Muscle layer of colon (tissue), 2 donors: ENCODE results near the gene LDLRAD4.

Experiments
- H3K27ac ChIP-seq: one replicate; pipeline ENCODE4 v1.7.0; 2013; ENCODE audit warnings: low read depth, mild to moderate bottlenecking, low read length, moderate library complexity
- H3K27me3 ChIP-seq, 2 donors: one replicate each; pipeline ENCODE4 v1.7.0; 2013; ENCODE audit warnings: low read length in 2 of 2, mild to moderate bottlenecking in 2 of 2; ENCODE audit not compliant: insufficient read depth in 2 of 2, control insufficient read depth in 1 of 2
- H3K36me3 ChIP-seq: one replicate; pipeline ENCODE4 v1.7.0; 2013; ENCODE audit warnings: mild to moderate bottlenecking, low read length; ENCODE audit not compliant: insufficient read depth
- H3K4me1 ChIP-seq: one replicate; pipeline ENCODE4 v1.7.0; 2013; ENCODE audit warnings: mild to moderate bottlenecking, low read length; ENCODE audit not compliant: insufficient read depth
- H3K4me3 ChIP-seq, 2 donors: one replicate each; pipeline ENCODE4 v1.7.0; 2013; ENCODE audit warnings: low read length in 2 of 2, low read depth in 1 of 2, mild to moderate bottlenecking in 1 of 2, moderate library complexity in 1 of 2
- H3K9ac ChIP-seq: one replicate; pipeline ENCODE4 v1.7.0; 2013; ENCODE audit warnings: low read length
- H3K9me3 ChIP-seq: one replicate; pipeline ENCODE4 v1.7.0; 2013; ENCODE audit warnings: mild to moderate bottlenecking, low read length
- donor health status: abdominal sarcoma.
- donor health status: Adenocarcinoma of cecum.

The LDLRAD4 gene

DNA sequence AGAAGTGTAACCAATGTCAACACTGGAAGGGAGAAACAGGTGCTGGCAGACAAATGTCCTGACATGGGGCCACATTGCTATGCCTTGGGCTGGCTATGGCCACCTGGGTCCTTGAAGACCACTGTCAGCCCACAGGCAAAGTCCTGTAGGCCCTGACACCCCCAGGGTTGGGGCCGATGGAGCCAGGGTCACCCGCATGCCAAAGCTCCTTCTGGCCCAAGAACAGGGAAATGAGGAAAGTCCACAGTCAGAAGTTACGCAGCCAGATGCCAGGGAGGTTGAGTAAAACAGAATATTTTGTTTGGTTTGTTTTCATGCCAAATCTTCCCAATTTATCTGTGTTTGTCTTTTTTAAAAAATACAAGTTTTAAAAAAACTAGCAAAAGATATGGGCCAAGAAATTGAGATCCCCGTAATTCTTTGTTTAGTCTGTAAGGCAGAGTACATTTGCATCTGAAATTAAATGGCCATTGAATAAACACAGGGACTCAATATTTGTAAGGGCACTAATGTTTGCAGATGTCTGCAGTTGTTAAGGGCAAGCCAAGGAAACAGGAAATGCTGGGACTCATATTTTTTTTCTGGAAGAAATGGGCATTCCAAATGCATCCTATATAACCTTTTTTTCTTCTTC is 321.4 kb downstream of the LDLRAD4 start:
- H3K4me1 ChIP-seq = peaks cover 60% of the 10 kb centered on the region
- H3K27me3 ChIP-seq = no peaks in the 10 kb centered on the region
- H3K9me3 ChIP-seq = no peaks in the 10 kb centered on the region
- no peaks in the 10 kb centered on the region for H3K36me3 ChIP-seq
- H3K9ac ChIP-seq = no peak overlapping the region
- no peak overlapping the region for H3K4me3 ChIP-seq
- H3K27ac ChIP-seq = no peak overlapping the region

DNA sequence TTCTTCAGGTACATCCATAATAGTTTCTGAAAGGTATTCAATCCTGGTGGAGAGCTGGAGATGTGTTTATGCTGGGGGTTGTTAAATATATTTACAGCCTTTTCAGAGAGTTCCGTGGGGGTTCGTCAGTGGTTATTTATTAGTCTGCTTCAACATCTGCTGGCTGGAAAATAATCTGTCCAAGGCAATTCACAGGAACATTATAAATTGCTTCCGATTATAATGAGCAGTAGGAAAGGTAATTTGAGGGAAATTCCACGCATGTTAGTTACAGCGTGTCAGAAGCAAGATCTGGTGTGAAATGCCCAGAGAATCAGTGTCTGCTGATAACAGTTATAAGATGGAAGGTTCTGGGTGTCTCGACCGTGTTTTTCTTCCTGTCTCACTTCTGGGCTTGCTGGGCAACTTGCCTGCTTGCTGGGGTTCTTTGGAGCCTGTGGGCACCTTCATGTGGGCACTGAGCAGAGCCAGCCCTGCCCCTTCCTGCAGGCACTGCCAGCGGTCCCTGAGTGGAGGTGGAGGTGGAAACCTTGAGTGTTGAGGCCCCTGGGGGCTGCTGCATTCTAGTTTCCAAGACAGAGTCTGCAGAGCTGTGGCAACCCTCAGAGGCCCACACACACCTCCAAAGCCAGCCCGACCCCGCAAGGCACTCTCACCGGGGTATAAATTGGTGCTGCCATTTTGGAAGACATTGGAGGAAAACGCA is 322.1 kb downstream of the LDLRAD4 start:
- Histone ChIP-seq H3K36me3 (no peaks in the 10 kb centered on the region), H3K9ac (no peak overlapping the region), H3K27ac (peak overlapping the region; percentile 19), H3K27me3 (no peaks in the 10 kb centered on the region), H3K9me3 (no peaks in the 10 kb centered on the region), H3K4me1 (peaks cover 64% of the 10 kb centered on the region), H3K4me3 (peak overlapping the region in 1 of 2 donors; percentile 17)

GRCh38 chr18:13541621-13542519 is 323.3 kb downstream of the LDLRAD4 start:
- Histone ChIP-seq H3K4me1 (peaks cover 70% of the 10 kb centered on the region), H3K27me3 (no peaks in the 10 kb centered on the region), H3K9ac (no peak overlapping the region), H3K4me3 (no peak overlapping the region), H3K9me3 (no peaks in the 10 kb centered on the region), H3K36me3 (no peaks in the 10 kb centered on the region), H3K27ac (peak overlapping the region; percentile 64)

GRCh38 chr18:13542520-13542847 is 323.9 kb downstream of the LDLRAD4 start:
- H3K4me3 ChIP-seq = no peak overlapping the region
- no peaks in the 10 kb centered on the region for H3K9me3 ChIP-seq
- H3K27me3 ChIP-seq = no peaks in the 10 kb centered on the region
- no peaks in the 10 kb centered on the region for H3K36me3 ChIP-seq
- peak overlapping the region; percentile 64 for H3K27ac ChIP-seq
- H3K9ac ChIP-seq = no peak overlapping the region
- peaks cover 70% of the 10 kb centered on the region for H3K4me1 ChIP-seq

DNA sequence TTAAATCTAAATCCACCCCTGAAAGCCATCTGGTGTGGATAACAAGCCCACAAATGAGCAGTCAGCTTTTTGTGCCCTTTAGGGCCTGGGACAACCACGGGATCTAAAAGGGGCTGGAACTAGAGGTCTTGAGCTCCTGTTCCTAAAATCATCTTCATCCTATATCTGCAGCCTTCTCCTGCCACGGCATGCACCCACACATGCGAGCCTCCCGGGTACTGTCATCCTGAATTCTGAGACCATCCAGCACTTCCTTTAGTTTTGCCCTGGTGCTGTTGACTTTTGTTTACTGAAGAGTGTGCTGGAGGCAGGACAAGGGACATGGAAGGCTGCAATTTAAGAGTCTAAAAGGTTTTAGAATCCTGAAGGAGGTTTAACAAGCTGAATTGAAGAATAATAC is 324.6 kb downstream of the LDLRAD4 start:
- Histone ChIP-seq H3K4me1 (peaks cover 70% of the 10 kb centered on the region), H3K36me3 (no peaks in the 10 kb centered on the region), H3K9ac (no peak overlapping the region), H3K27me3 (no peaks in the 10 kb centered on the region), H3K27ac (peak overlapping the region; percentile 64), H3K4me3 (no peak overlapping the region), H3K9me3 (no peaks in the 10 kb centered on the region)

- peak overlapping the region; percentile 64 for H3K27ac ChIP-seq
- H3K27me3 ChIP-seq = no peaks in the 10 kb centered on the region
- no peaks in the 10 kb centered on the region for H3K36me3 ChIP-seq
- peaks cover 72% of the 10 kb centered on the region for H3K4me1 ChIP-seq
- H3K4me3 ChIP-seq = no peak overlapping the region
- no peaks in the 10 kb centered on the region for H3K9me3 ChIP-seq
- no peak overlapping the region for H3K9ac ChIP-seq
These were observed 325.5 kb downstream of the LDLRAD4 start for GRCh38 chr18:13543811-13544732.

DNA sequence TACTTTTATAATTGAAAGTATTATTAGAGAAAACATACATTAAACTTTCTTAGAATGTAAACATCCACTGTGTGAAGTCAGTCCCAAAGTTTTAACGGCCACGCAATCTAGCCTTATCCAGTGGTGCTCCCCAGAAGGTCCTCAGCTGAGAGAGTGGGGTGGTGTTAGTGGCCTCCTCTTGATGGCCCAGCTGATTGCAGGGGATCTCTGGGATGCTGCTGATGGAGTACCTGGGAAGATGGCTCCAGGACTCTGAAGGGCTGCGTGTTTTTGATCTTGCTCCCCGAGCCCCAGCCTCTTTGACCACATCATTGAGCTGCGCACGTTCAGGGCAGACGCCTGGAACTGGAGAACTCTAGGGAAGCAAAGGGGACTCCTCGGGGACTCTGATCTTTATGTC is 326.4 kb downstream of the LDLRAD4 start:
- Histone ChIP-seq H3K4me3 (no peak overlapping the region), H3K36me3 (no peaks in the 10 kb centered on the region), H3K9ac (no peak overlapping the region), H3K27me3 (no peaks in the 10 kb centered on the region), H3K27ac (no peak overlapping the region), H3K4me1 (peaks cover 72% of the 10 kb centered on the region), H3K9me3 (no peaks in the 10 kb centered on the region)

DNA sequence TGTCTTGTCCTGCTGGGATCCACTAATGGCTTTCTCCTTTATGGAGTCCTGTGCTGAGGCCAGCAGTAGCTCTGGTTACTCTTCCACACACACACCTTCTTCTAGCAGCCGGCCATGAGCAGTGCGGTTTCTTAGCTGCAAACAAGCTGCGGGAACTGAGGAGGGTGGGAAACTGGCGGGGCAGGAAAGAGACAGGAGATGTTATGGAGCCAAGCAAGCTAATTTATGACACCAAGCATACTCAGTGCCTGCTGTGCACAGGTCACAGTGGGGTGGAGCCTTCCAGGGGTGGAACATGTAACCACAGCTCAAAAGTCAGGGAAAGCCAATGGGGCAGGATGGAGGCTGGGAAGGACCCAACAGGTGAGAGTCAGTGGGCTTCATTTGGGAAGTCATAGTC is 327.0 kb downstream of the LDLRAD4 start:
- H3K4me1 ChIP-seq = peaks cover 72% of the 10 kb centered on the region

GRCh38 chr18:13545955-13546354 is 327.4 kb downstream of the LDLRAD4 start:
- H3K27ac ChIP-seq = no peak overlapping the region
- H3K4me1 ChIP-seq = peaks cover 72% of the 10 kb centered on the region

More for the DNA sequence above, 327.0 kb downstream of the LDLRAD4 start:
- Histone ChIP-seq H3K36me3 (no peaks in the 10 kb centered on the region), H3K27me3 (no peaks in the 10 kb centered on the region), H3K4me3 (no peak overlapping the region), H3K9me3 (no peaks in the 10 kb centered on the region), H3K27ac (no peak overlapping the region), H3K9ac (no peak overlapping the region)

DNA sequence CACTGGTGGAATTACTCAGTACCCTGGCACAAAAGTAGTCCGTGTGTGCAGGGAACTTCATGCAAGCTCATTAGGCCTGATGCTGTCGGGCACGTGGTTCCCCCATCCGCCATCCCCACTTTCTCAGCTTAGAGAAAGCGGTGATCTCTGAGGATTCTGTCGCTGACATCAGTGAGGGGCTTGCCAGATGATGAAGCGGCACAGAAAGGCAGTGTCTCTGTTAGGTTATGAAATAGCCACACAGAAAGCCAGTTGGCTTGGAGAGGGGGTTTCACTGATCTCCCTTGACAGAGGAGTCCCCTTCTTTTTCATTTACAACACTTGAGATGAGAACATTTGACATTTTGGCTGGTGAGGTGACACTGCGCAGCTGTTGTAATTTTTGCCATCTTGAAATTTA is 328.1 kb downstream of the LDLRAD4 start:
- H3K27me3 ChIP-seq = no peaks in the 10 kb centered on the region
- H3K4me1 ChIP-seq = peaks cover 72% of the 10 kb centered on the region
- H3K27ac ChIP-seq = no peak overlapping the region
- H3K9me3 ChIP-seq = no peaks in the 10 kb centered on the region
- H3K9ac ChIP-seq = no peak overlapping the region
- no peaks in the 10 kb centered on the region for H3K36me3 ChIP-seq
- H3K4me3 ChIP-seq = no peak overlapping the region

More at GRCh38 chr18:13545955-13546354, 327.4 kb downstream of the LDLRAD4 start:
- H3K9me3 ChIP-seq = no peaks in the 10 kb centered on the region
- H3K4me3 ChIP-seq = no peak overlapping the region
- no peaks in the 10 kb centered on the region for H3K36me3 ChIP-seq
- no peaks in the 10 kb centered on the region for H3K27me3 ChIP-seq
- H3K9ac ChIP-seq = no peak overlapping the region

- H3K9me3 ChIP-seq = no peaks in the 10 kb centered on the region
- no peak overlapping the region for H3K9ac ChIP-seq
- H3K27ac ChIP-seq = no peak overlapping the region
- no peak overlapping the region for H3K4me3 ChIP-seq
- no peaks in the 10 kb centered on the region for H3K36me3 ChIP-seq
- H3K27me3 ChIP-seq = no peaks in the 10 kb centered on the region
- peaks cover 72% of the 10 kb centered on the region for H3K4me1 ChIP-seq
These were observed 328.8 kb downstream of the LDLRAD4 start for GRCh38 chr18:13547347-13547746.
